HepG2 (cell line): ENCODE results near the gene LRTM2. TPM values are rescaled to one million over a fixed set of nuclear protein-coding genes. Genes with fewer than 3 reads are reported as not detected.

ENCODE experiments used
- ATAC-seq: fragments of 200-7000 bp; cut with Tn5 transposase; 3 replicates; pipeline ENCODE4 v1.9.1; 2020; ENCODE audit warnings: mild to moderate bottlenecking, moderate library complexity
- BruUV-seq: library from RNA; stranded (reverse); fragments of 400-500 nt; replicated peaks from 2 replicates; lab custom pipeline; 2021; lab: Mats Ljungman, UMichigan
- CTCF ChIA-PET: fragments of 300-600 bp; formaldehyde crosslinking; extraction: SDS; loops from one replicate; lab custom pipeline; 2021; ENCODE audit warnings: low total read pairs, inconsistent platforms, low intra/inter-chr PET ratio; lab: Yijun Ruan, JAX
- POLR2A ChIA-PET: fragments of 350-600 bp; sonication (Branson Sonifier 250); formaldehyde crosslinking; loops from one replicate; lab custom pipeline; 2020; ENCODE audit warnings: antibody characterized with exemption, inconsistent platforms; lab: Yijun Ruan, JAX
- DNase-seq: peaks from one replicate; pipeline ENCODE4 v3.0.0-alpha.2; 2015; ENCODE audit warnings: low spot score
- FAIRE-seq: peaks from 3 replicates; lab custom pipeline; 2011; peaks lifted over from hg19 to GRCh38; lab: Jason Lieb, UNC
- H2AFZ ChIP-seq: one replicate; pipeline ENCODE4 v1.6.1; 2011; ENCODE audit warnings: low read length, inconsistent platforms
- H3K27ac ChIP-seq: fragments of 300-600 bp; 3 replicates; pipeline ENCODE4 v1.8.0; 2011; ENCODE audit warnings: mixed run types, mild to moderate bottlenecking, mixed read lengths, low read length, inconsistent platforms; ENCODE audit not compliant: insufficient read depth; ENCODE audit errors: extremely low read length
- H3K27me3 ChIP-seq, 2 experiments: fragments of 200-600 bp in 1 of 2; 2 replicates in 1 of 2; 3 replicates in 1 of 2; pipeline versions ENCODE4 v1.6.0 to v1.8.0; 2011; ENCODE audit warnings: low read length in 2 of 2, mild to moderate bottlenecking in 2 of 2, moderate library complexity in 2 of 2, inconsistent platforms in 1 of 2; ENCODE audit not compliant: insufficient read depth in 2 of 2, control insufficient read depth in 1 of 2
- H3K36me3 ChIP-seq, 2 experiments: fragments of 200-600 bp in 1 of 2; replicated peaks in 1 of 2; 2 replicates in 1 of 2; 3 replicates in 1 of 2; pipeline versions ENCODE4 v1.5.1 to v1.8.0; 2011; ENCODE audit warnings: low read length in 2 of 2, inconsistent platforms in 1 of 2; ENCODE audit not compliant: insufficient read depth in 2 of 2, control insufficient read depth in 1 of 2
- H3K4me1 ChIP-seq: 2 replicates; pipeline ENCODE4 v1.5.1; 2012; ENCODE audit warnings: low read length, inconsistent platforms; ENCODE audit not compliant: insufficient read depth
- H3K4me2 ChIP-seq: 2 replicates; pipeline ENCODE4 v1.6.0; 2011; ENCODE audit warnings: low read depth, low read length, inconsistent platforms
- H3K4me3 ChIP-seq, 3 experiments: fragments of 200-600 bp in 1 of 3; sonication (generic), shearing (Covaris generic) in 1 of 3; replicated peaks in 1 of 3; 2 replicates each; pipeline ENCODE4 v1.5.1; 2011 to 2016; ENCODE audit warnings: low read length in 3 of 3, inconsistent platforms in 2 of 3, low read depth in 2 of 3, mild to moderate bottlenecking in 2 of 3, control low read depth in 1 of 3, mixed read lengths in 1 of 3; ENCODE audit not compliant: insufficient read depth in 1 of 3
- H3K79me2 ChIP-seq: one replicate; pipeline ENCODE4 v1.6.1; 2011; ENCODE audit warnings: low read length, inconsistent platforms; ENCODE audit not compliant: insufficient read depth
- H3K9ac ChIP-seq: 2 replicates; pipeline ENCODE4 v1.6.0; 2011; ENCODE audit warnings: mild to moderate bottlenecking, low read depth, low read length, inconsistent platforms; ENCODE audit not compliant: insufficient read depth
- H3K9me3 ChIP-seq: 2 replicates; pipeline ENCODE4 v1.5.1; 2012; ENCODE audit warnings: mild to moderate bottlenecking, low read length
- H4K20me1 ChIP-seq: 2 replicates; pipeline ENCODE4 v1.6.0; 2011; ENCODE audit warnings: inconsistent platforms, mild to moderate bottlenecking, low read length, moderate library complexity; ENCODE audit not compliant: insufficient read depth
- MXD3 ChIP-seq: IDR thresholded peaks from 2 replicates; pipeline ENCODE4 v1.6.1; 2016; ENCODE audit warnings: mild to moderate bottlenecking, missing biosample characterization, missing genetic modification reagents
- POLR2G ChIP-seq: fragments of 200-400 bp; formaldehyde crosslinking; IDR thresholded peaks from 2 replicates; pipeline ENCODE4 v1.6.1; 2018; ENCODE audit warnings: mild to moderate bottlenecking, low read depth, low read length, moderate library complexity
- RBM22 ChIP-seq: fragments of 200-400 bp; formaldehyde crosslinking; optimal IDR thresholded peaks from 2 replicates; pipeline ENCODE3; 2017; ENCODE audit warnings: mild to moderate bottlenecking, low read length, moderate library complexity
- SETDB1 ChIP-seq: sonication (generic); formaldehyde crosslinking; IDR thresholded peaks from 2 replicates; pipeline ENCODE4 v1.5.1; 2020; ENCODE audit warnings: missing genetic modification reagents, mild to moderate bottlenecking, borderline replicate concordance
- SMAD9 ChIP-seq: sonication (generic); formaldehyde crosslinking; IDR thresholded peaks from 2 replicates; pipeline ENCODE4 v1.5.1; 2020; ENCODE audit warnings: mild to moderate bottlenecking, missing genetic modification reagents
- TOE1 ChIP-seq: sonication (generic); formaldehyde crosslinking; IDR thresholded peaks from 2 replicates; pipeline ENCODE4 v1.4.0; 2020; ENCODE audit warnings: mild to moderate bottlenecking, missing genetic modification reagents
- ZMYM3 ChIP-seq: sonication (generic); formaldehyde crosslinking; IDR thresholded peaks from 2 replicates; pipeline ENCODE4 v1.5.1; 2020; ENCODE audit warnings: mild to moderate bottlenecking, missing genetic modification reagents
- ZNF160 ChIP-seq: sonication (generic); formaldehyde crosslinking; IDR thresholded peaks from 2 replicates; pipeline ENCODE4 v1.8.0; 2022; ENCODE audit warnings: mild to moderate bottlenecking, inconsistent platforms, missing genetic modification reagents
- ZNF678 ChIP-seq: sonication (generic); formaldehyde crosslinking; IDR thresholded peaks from 2 replicates; pipeline ENCODE4 v1.4.0; 2020; ENCODE audit warnings: mild to moderate bottlenecking, missing genetic modification reagents
- ZSCAN29 ChIP-seq: sonication (generic); formaldehyde crosslinking; conservative IDR thresholded peaks from 2 replicates; pipeline ENCODE4 v1.4.0; 2020; ENCODE audit warnings: mild to moderate bottlenecking, missing genetic modification reagents
- WGBS: methylation state at CpG from one replicate; pipeline ENCODE4 v1.1.6; 2017; ENCODE audit warnings: low lambda C conversion rate; 5-methylcytosine and 5-hydroxymethylcytosine counted together
- in situ Hi-C: cut with HindIII; loops from 2 replicates; pipeline ENCODE4 v1.10.0; 2017; ENCODE audit warnings: low pct_unique_long_range_greater_than_20kb; ENCODE audit not compliant: extremely low pct_ligation_motif_present
- intact Hi-C: fragments of 100-400 bp; cut with micrococcal nuclease; formaldehyde crosslinking; loops from one replicate; pipeline ENCODE4 v1.10.0; 2022; ENCODE audit not compliant: unreplicated experiment
- polyA plus RNA-seq, 8 experiments: library from polyadenylated mRNA; depleted of rRNA in 3 of 8; stranded (reverse) in 7 of 8; unstranded in 1 of 8; fragments of >200 nt; fragmentation: Illumina TruSeq in 4 of 8; extraction: Trizol in 4 of 8; gene quantifications; 2 replicates each; pipeline versions ENCODE4 v1.2.1 to v1.2.3, GENCODE V29; 2011 to 2016; ENCODE audit warnings: low read depth in 4 of 8, missing spikeins in 1 of 8, mixed read lengths in 1 of 8; ENCODE audit not compliant: insufficient read depth in 1 of 8
- total RNA-seq, 5 experiments: library from RNA; depleted of rRNA; stranded (reverse); fragments of >200 nt; fragmentation: Illumina TruSeq; extraction: Trizol; gene quantifications; 2 replicates each; pipeline ENCODE4 v1.2.3, GENCODE V29; 2016; ENCODE audit warnings: low read depth in 1 of 5
- TF ChIP-seq, protein P1 (sequence below): sonication (generic); formaldehyde crosslinking; IDR thresholded peaks from 2 replicates; pipeline ENCODE4 v1.4.0; 2020; ENCODE audit warnings: missing genetic modification reagents

Gene LRTM2
- total and polyA plus RNA-seq, 2 of the 13 experiments (the other 11 are each of a cell fraction or from before 2014, with no cell fraction given): 0.09 TPM; not detected in 1

DNA sequence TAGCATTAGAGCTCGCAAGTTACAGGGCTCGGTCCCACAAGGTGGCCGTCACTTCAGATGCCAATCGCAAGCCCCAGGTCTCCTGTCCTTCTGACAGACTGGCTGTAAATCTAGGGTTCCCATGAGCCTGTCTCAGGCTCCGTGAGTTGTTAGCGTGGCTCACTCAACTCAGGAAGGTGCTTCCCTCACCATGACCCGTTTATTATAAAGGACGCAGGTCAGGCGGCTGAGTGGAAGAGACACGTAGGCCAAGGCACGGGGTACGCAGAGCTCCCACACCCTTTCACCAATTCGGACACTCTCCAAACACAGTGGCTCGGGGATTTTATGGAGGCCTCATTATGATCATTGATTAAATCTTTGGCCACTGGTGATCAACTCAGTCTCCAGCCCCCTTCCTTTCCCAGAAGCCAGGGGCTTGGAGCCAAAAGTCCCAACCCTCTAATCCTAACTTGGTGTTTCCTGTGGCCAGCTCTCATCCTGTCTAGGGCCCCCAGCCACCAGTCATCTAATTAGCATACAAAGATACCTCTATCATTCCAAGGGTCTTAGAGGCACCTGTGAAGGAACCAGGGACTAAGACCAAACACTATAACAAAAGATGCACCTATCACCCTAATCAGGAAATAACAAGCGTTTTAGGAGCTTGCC is 25.8 kb upstream of the LRTM2 start:
- Histone ChIP-seq H2AFZ (no peak overlapping the region), H3K9me3 (no peaks in the 10 kb centered on the region), H3K4me1 (peaks cover 19% of the 10 kb centered on the region; the same call in 1 of the 2 replicates), H3K36me3 (peaks cover 0 to under 1% of the 10 kb centered on the region in 2 experiments; a peak in 3 of 5 replicates), H3K4me2 (no peak overlapping the region), H3K4me3 (no peak overlapping the region), H3K27me3 (no peaks in the 10 kb centered on the region), H3K79me2 (no peaks in the 10 kb centered on the region), H3K27ac (no peak overlapping the region), H3K9ac (no peak overlapping the region), H4K20me1 (no peaks in the 10 kb centered on the region)
- WGBS: 97% methylated on average over 15 of the region's 15 CpGs
- intact Hi-C loops (loop anchor here (5.0 kb wide), 2 partner anchors 102 to 243 kb away; partner anchors contain the start of gene ADIPOR2), in situ Hi-C loops (loop anchor here (5.0 kb wide), 2 partner anchors 142 to 143 kb away; no protein-coding TSS in a partner anchor)
- no peak for FAIRE-seq
- no peak for ATAC-seq
- ChIA-PET CTCF (interaction anchor here (1.5 to 3.3 kb wide), 2 partner anchors 142 to 144 kb away, joined by 4 to 88 read pairs; no protein-coding TSS in a partner anchor), POLR2A (no interaction called here)
- TF ChIP-seq ZNF678 (CRISPR knock-in tag) (no peak), ZMYM3 (CRISPR knock-in tag) (no peak), SETDB1 (CRISPR knock-in tag) (no peak), RBM22 (peak; percentile 81), TOE1 (CRISPR knock-in tag) (no peak), ZSCAN29 (CRISPR knock-in tag) (no peak), MXD3 (no peak), POLR2G (0 out of 2 replicates have a peak, but pooled peaks have one; percentile 5), ZNF160 (CRISPR knock-in tag) (no peak), SMAD9 (no peak)
- TF ChIP-seq, protein P1, sequence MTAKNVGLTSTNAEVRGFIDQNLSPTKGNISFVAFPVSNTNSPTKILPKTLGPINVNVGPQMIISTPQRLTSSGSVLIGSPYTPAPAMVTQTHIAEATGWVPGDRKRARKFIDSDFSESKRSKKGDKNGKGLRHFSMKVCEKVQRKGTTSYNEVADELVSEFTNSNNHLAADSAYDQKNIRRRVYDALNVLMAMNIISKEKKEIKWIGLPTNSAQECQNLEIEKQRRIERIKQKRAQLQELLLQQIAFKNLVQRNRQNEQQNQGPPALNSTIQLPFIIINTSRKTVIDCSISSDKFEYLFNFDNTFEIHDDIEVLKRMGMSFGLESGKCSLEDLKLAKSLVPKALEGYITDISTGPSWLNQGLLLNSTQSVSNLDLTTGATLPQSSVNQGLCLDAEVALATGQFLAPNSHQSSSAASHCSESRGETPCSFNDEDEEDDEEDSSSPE (CRISPR knock-in tag): no peak
- DNase-seq: no peak
- BruUV-seq: TSS peak; percentile 41
